A172 (cell line): ENCODE measurements around the gene KCNK6. TPM values are rescaled to one million over a fixed set of nuclear protein-coding genes. Genes with fewer than 3 reads are reported as not detected.
A peak's percentile ranks its signal among the peaks of the same experiment; 100 is the strongest.

Source experiments
- DNase-seq: peaks from one replicate; pipeline ENCODE4 v3.0.0-alpha.2; 2015; ENCODE audit warnings: low spot score
- total RNA-seq: library from RNA; depleted of rRNA; stranded (reverse); fragments of >200 nt; shearing (Covaris generic); gene quantifications from 2 replicates; pipeline ENCODE4 v1.2.3, GENCODE V29; 2014; rRNA removed

KCNK6 gene
- total RNA-seq: 0.17 and 0.57 TPM in 2 replicates

- DNase-seq: no peak
These were observed at the start of gene KCNK6 for GRCh38 chr19:38319421-38320258. Gene KCNK6, plus strand, starts transcription at chr19:38319845. Its CDS starts 106 bp downstream, at chr19:38319951.

- DNase-seq: peak; percentile 90
These were observed 49.0 kb upstream of the KCNK6 start for GRCh38 chr19:38270587-38271167.

GRCh38 chr19:38273499-38273898 lies 46.1 kb upstream of the KCNK6 start:
- no peak for DNase-seq

GRCh38 chr19:38274739-38275138 lies 44.9 kb upstream of the KCNK6 start:
- DNase-seq: no peak

- DNase-seq: no peak
These were observed 42.6 kb upstream of the KCNK6 start for GRCh38 chr19:38276942-38277517.

- DNase-seq: no peak
These were observed 42.1 kb upstream of the KCNK6 start for GRCh38 chr19:38277549-38277948.

- DNase-seq: peak; percentile 45
These were observed 41.5 kb upstream of the KCNK6 start for GRCh38 chr19:38277969-38278680.

- no peak for DNase-seq
These were observed 40.9 kb upstream of the KCNK6 start for GRCh38 chr19:38278751-38279150.

GRCh38 chr19:38280030-38280921 lies 39.4 kb upstream of the KCNK6 start:
- no peak for DNase-seq

- DNase-seq: no peak
These were observed 37.7 kb upstream of the KCNK6 start for GRCh38 chr19:38281811-38282566.

- no peak for DNase-seq
These were observed 36.4 kb upstream of the KCNK6 start for GRCh38 chr19:38283271-38283670.

- DNase-seq: no peak
These were observed 35.2 kb upstream of the KCNK6 start for GRCh38 chr19:38284422-38284821.

- DNase-seq: no peak
These were observed 34.1 kb upstream of the KCNK6 start for GRCh38 chr19:38285567-38285966.

GRCh38 chr19:38287604-38288003 lies 32.0 kb upstream of the KCNK6 start:
- DNase-seq: no peak

- no peak for DNase-seq
These were observed 31.4 kb upstream of the KCNK6 start for GRCh38 chr19:38288123-38288855.

GRCh38 chr19:38289955-38290354 lies 29.7 kb upstream of the KCNK6 start:
- no peak for DNase-seq

- peak; percentile 84 for DNase-seq
These were observed 29.0 kb upstream of the KCNK6 start for GRCh38 chr19:38290631-38291147.

- DNase-seq: no peak
These were observed 27.8 kb upstream of the KCNK6 start for GRCh38 chr19:38291855-38292254.

GRCh38 chr19:38293281-38293680 lies 26.4 kb upstream of the KCNK6 start:
- no peak for DNase-seq

- DNase-seq: no peak
These were observed 25.6 kb upstream of the KCNK6 start for GRCh38 chr19:38294090-38294489.
